Peyer's patch (tissue), 4 donors: ENCODE data around the gene FLT1.

Source experiments
- CTCF ChIP-seq, 6 experiments: fragments of 450-650 bp in 4 of 6; fragments of 200-600 bp in 2 of 6; sonication (generic) in 1 of 6; IDR thresholded peaks; one replicate each; pipeline ENCODE4 v1.5.1; 2017 to 2019; ENCODE audit warnings: antibody characterized with exemption in 6 of 6, mild to moderate bottlenecking in 3 of 6, moderate library complexity in 1 of 6
- POLR2A ChIP-seq, 2 donors: fragments of 450-650 bp; IDR thresholded peaks; one replicate each; pipeline ENCODE4 v1.5.1; 2017; ENCODE audit warnings: antibody characterized with exemption in 2 of 2, mild to moderate bottlenecking in 2 of 2, moderate library complexity in 2 of 2

GRCh38 chr13:28349907-28350654 is 144.8 kb downstream of the FLT1 start:
- TF ChIP-seq CTCF (IDR thresholded peaks at IDR 0.05), result no peak
- TF ChIP-seq POLR2A (IDR thresholded peaks at IDR 0.05), result no peak
